HT1080 (cell line): ENCODE measurements around the gene TNRC18. TPM values are rescaled to one million over a fixed set of nuclear protein-coding genes. Genes with fewer than 3 reads are reported as not detected.
"Not testable (repeated sequence)": the region's sequence is repeated elsewhere in the genome, so short reads cannot be mapped to it uniquely, and the experiment has no call there.

Experiments used
- DNase-seq: peaks from one replicate; pipeline ENCODE4 v3.0.0-alpha.2; 2015; ENCODE audit warnings: low read depth
- total RNA-seq: library from RNA; depleted of rRNA; stranded (reverse); fragments of >200 nt; shearing (Covaris generic); gene quantifications from 2 replicates; pipeline ENCODE4 v1.2.3, GENCODE V29; 2014

The TNRC18 gene
- total RNA-seq, 1 experiment from 2014 or later: 36.2 TPM

GRCh38 chr7:5295039-5296014, 128.3 kb downstream of the TNRC18 start:
- no peak for DNase-seq

- no peak for DNase-seq
Observed at GRCh38 chr7:5294169-5294987, 129.3 kb downstream of the TNRC18 start.

GRCh38 chr7:5291711-5292335, 131.8 kb downstream of the TNRC18 start:
- not testable (repeated sequence) for DNase-seq

- DNase-seq: no peak
Observed at GRCh38 chr7:5291301-5291700, 132.3 kb downstream of the TNRC18 start.

GRCh38 chr7:5289355-5289754, 134.3 kb downstream of the TNRC18 start:
- DNase-seq: no peak

GRCh38 chr7:5288560-5288959, 135.1 kb downstream of the TNRC18 start:
- not testable (repeated sequence) for DNase-seq

- no peak for DNase-seq
Observed at GRCh38 chr7:5287802-5288201, 135.8 kb downstream of the TNRC18 start.

- not testable (repeated sequence) for DNase-seq
Observed at GRCh38 chr7:5287373-5287772, 136.3 kb downstream of the TNRC18 start.

- no peak for DNase-seq
Observed at GRCh38 chr7:5286933-5287332, 136.7 kb downstream of the TNRC18 start.

GRCh38 chr7:5284304-5285281, 139.0 kb downstream of the TNRC18 start:
- no peak for DNase-seq

GRCh38 chr7:5283421-5284303, 140.0 kb downstream of the TNRC18 start:
- no peak for DNase-seq

- DNase-seq: no peak
Observed at GRCh38 chr7:5282543-5283316, 140.9 kb downstream of the TNRC18 start, which contains the start of gene SLC29A4. TSS of gene SLC29A4 (plus strand) at chr7:5282943. CDS start at chr7:5287817, 4,874 bp downstream.

- DNase-seq: not testable (repeated sequence)
Observed at GRCh38 chr7:5281598-5282500, 141.8 kb downstream of the TNRC18 start.

- DNase-seq: no peak
Observed at GRCh38 chr7:5279734-5280133, 143.9 kb downstream of the TNRC18 start.

- no peak for DNase-seq
Observed at GRCh38 chr7:5278766-5279165, 144.9 kb downstream of the TNRC18 start.

- no peak for DNase-seq
Observed at GRCh38 chr7:5276611-5277010, 147.0 kb downstream of the TNRC18 start.

- not testable (repeated sequence) for DNase-seq
Observed at GRCh38 chr7:5276123-5276522, 147.5 kb downstream of the TNRC18 start.
